Activated CD4-positive, alpha-beta T cell treated with anti-CD3 and anti-CD28 coated beads, Interleukin-2, amount 10 ng/mL, durations not matched to agents 24 days and 14 days (primary cell): ENCODE results near the gene CCDC6. TPM values are rescaled to one million over a fixed set of nuclear protein-coding genes. Genes with fewer than 3 reads are reported as not detected.

Source experiments
- DNase-seq: peaks from one replicate; pipeline ENCODE4 v3.0.0; 2022
- H3K27ac Mint-ChIP-seq: one replicate; pipeline ENCODE4 v1.8.0; 2022; ENCODE audit warnings: mild to moderate bottlenecking, mixed read lengths
- H3K27me3 Mint-ChIP-seq: one replicate; pipeline ENCODE4 v1.8.0; 2022; ENCODE audit warnings: mixed read lengths
- H3K36me3 Mint-ChIP-seq: one replicate; pipeline ENCODE4 v1.8.0; 2022; ENCODE audit warnings: low read depth, mild to moderate bottlenecking, mixed read lengths
- H3K4me1 Mint-ChIP-seq: one replicate; pipeline ENCODE4 v1.8.0; 2021; ENCODE audit warnings: mixed read lengths
- H3K4me3 Mint-ChIP-seq: one replicate; pipeline ENCODE4 v1.8.0; 2022; ENCODE audit warnings: mild to moderate bottlenecking, moderate library complexity, mixed read lengths
- H3K9me3 Mint-ChIP-seq: one replicate; pipeline ENCODE4 v1.8.0; 2021; ENCODE audit warnings: mixed read lengths
- intact Hi-C: fragments of 100-400 bp; cut with micrococcal nuclease; formaldehyde crosslinking; loops from one replicate; pipeline ENCODE4 v1.15.1; 2023
- total RNA-seq: library from RNA; stranded (reverse); gene quantifications from 2 replicates; pipeline ENCODE4 v1.2.3, GENCODE V29; 2022

CCDC6 gene
- total RNA-seq, 1 donor from 2014 or later = 85.1 TPM

DNA sequence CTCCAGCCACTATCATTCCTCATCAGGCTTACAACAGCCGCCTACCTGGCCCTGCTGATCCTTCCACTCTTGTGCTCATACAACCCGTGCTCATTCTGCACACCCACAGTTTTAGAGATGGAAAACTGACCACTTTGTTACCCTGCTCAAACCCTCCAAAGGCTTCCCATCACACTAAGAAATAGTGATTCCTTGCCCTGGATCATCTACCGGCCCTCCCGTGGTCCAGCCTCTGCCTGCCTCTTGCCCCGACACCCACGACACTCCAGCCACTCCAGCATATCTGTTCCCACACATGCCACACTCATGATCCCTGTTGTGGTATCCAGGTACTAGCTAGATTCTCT lies 36.8 kb downstream of the CCDC6 start:
- peaks cover 60% of the 10 kb centered on the region for H3K4me1 Mint-ChIP-seq
- H3K27ac Mint-ChIP-seq = peak overlapping the region; percentile 56
- no peaks in the 10 kb centered on the region for H3K9me3 Mint-ChIP-seq
- H3K27me3 Mint-ChIP-seq = no peaks in the 10 kb centered on the region
- no peak overlapping the region for H3K4me3 Mint-ChIP-seq
- DNase-seq = no peak
- peaks cover 9% of the 10 kb centered on the region for H3K36me3 Mint-ChIP-seq
- intact Hi-C loops = no loop called here

- no peaks in the 10 kb centered on the region for H3K27me3 Mint-ChIP-seq
Observed at GRCh38 chr10:59868696-59869593, 37.4 kb downstream of the CCDC6 start.

GRCh38 chr10:59867590-59867989 lies 38.8 kb downstream of the CCDC6 start:
- H3K36me3 Mint-ChIP-seq = peaks cover 4% of the 10 kb centered on the region
- intact Hi-C loops = no loop called here
- no peak overlapping the region for H3K27ac Mint-ChIP-seq
- no peaks in the 10 kb centered on the region for H3K27me3 Mint-ChIP-seq
- no peak for DNase-seq
- no peak overlapping the region for H3K4me3 Mint-ChIP-seq
- H3K4me1 Mint-ChIP-seq = peaks cover 52% of the 10 kb centered on the region
- H3K9me3 Mint-ChIP-seq = no peaks in the 10 kb centered on the region

More at GRCh38 chr10:59868696-59869593, 37.4 kb downstream of the CCDC6 start:
- intact Hi-C loops = no loop called here
- no peak overlapping the region for H3K27ac Mint-ChIP-seq
- H3K36me3 Mint-ChIP-seq = peaks cover 9% of the 10 kb centered on the region
- H3K9me3 Mint-ChIP-seq = no peaks in the 10 kb centered on the region
- H3K4me3 Mint-ChIP-seq = no peak overlapping the region
- peaks cover 61% of the 10 kb centered on the region for H3K4me1 Mint-ChIP-seq
- no peak for DNase-seq

GRCh38 chr10:59865101-59865500 lies 41.3 kb downstream of the CCDC6 start:
- intact Hi-C loops = loop anchor here (1.0 to 2.0 kb wide), 2 partner anchors 16 to 42 kb away; no protein-coding TSS in a partner anchor
- peak overlapping the region; percentile 27 for H3K27ac Mint-ChIP-seq
- peak; percentile 72 for DNase-seq
- no peak overlapping the region for H3K4me3 Mint-ChIP-seq
- peaks cover 19% of the 10 kb centered on the region for H3K36me3 Mint-ChIP-seq
- H3K4me1 Mint-ChIP-seq = peaks cover 40% of the 10 kb centered on the region
- no peaks in the 10 kb centered on the region for H3K27me3 Mint-ChIP-seq
- H3K9me3 Mint-ChIP-seq = no peaks in the 10 kb centered on the region

- Mint-ChIP-seq H3K27me3 (no peaks in the 10 kb centered on the region), H3K36me3 (peaks cover 22% of the 10 kb centered on the region), H3K27ac (peak overlapping the region; percentile 27), H3K9me3 (peaks cover 4% of the 10 kb centered on the region), H3K4me1 (peaks cover 37% of the 10 kb centered on the region), H3K4me3 (peak overlapping the region; percentile 4)
- intact Hi-C loops = loop anchor here (2.0 kb wide), 1 partner anchor 16 kb away; no protein-coding TSS in a partner anchor
- DNase-seq = peak; percentile 51
Observed at GRCh38 chr10:59864141-59864962, 42.0 kb downstream of the CCDC6 start.

- Mint-ChIP-seq H3K4me1 (peaks cover 18% of the 10 kb centered on the region), H3K9me3 (peaks cover 5% of the 10 kb centered on the region), H3K27me3 (no peaks in the 10 kb centered on the region), H3K4me3 (no peak overlapping the region), H3K27ac (no peak overlapping the region), H3K36me3 (peaks cover 34% of the 10 kb centered on the region)
- intact Hi-C loops = no loop called here
- no peak for DNase-seq
Observed at GRCh38 chr10:59859570-59859969, 46.8 kb downstream of the CCDC6 start.

DNA sequence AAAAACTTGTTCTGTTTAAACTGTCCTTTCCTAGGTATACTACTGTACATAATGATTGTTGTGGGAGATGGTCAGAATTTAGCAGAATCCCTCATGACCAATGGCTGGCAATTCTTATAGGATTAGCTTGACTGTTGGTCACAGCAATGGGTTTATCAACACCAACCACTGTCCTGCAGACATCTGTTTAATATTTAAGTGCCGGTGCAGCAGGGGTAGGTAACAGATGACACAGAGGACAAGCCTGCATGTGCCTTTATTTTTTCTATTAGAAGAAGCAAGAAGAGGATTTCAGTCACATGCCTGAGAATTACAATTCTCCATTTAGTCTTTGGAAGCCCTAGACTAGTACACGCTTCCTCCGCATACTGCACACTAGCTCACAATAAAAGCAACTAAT lies 48.4 kb downstream of the CCDC6 start:
- H3K4me3 Mint-ChIP-seq = no peak overlapping the region
- peaks cover 5% of the 10 kb centered on the region for H3K9me3 Mint-ChIP-seq
- intact Hi-C loops = no loop called here
- no peaks in the 10 kb centered on the region for H3K27me3 Mint-ChIP-seq
- no peak overlapping the region for H3K27ac Mint-ChIP-seq
- H3K36me3 Mint-ChIP-seq = peaks cover 41% of the 10 kb centered on the region
- H3K4me1 Mint-ChIP-seq = peaks cover 18% of the 10 kb centered on the region
- DNase-seq = no peak

DNA sequence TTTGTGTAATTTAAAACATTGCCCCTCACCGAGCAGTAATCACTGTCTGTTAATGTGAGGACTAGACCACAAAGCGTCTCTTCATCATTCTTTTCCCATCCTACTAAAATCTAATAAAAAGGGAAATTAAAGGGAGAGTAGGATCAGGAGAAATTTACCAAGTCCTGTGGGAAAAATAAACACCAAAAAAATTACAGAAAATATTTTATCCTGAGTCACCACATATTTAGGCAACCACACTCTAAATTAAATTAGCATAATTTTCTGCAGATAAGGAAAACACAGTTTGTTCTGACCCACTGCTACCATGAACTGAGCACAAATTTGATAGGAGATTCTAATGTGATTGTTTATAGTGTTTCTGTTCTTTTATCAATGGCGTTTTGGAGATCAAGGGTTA lies 49.3 kb downstream of the CCDC6 start:
- H3K4me1 Mint-ChIP-seq = peaks cover 26% of the 10 kb centered on the region
- peaks cover 49% of the 10 kb centered on the region for H3K36me3 Mint-ChIP-seq
- no peaks in the 10 kb centered on the region for H3K27me3 Mint-ChIP-seq
- H3K27ac Mint-ChIP-seq = no peak overlapping the region
- H3K9me3 Mint-ChIP-seq = peaks cover 5% of the 10 kb centered on the region
- H3K4me3 Mint-ChIP-seq = no peak overlapping the region
- intact Hi-C loops = no loop called here
- no peak for DNase-seq

GRCh38 chr10:59856104-59856503 lies 50.3 kb downstream of the CCDC6 start:
- Mint-ChIP-seq H3K9me3 (peaks cover 5% of the 10 kb centered on the region), H3K27me3 (no peaks in the 10 kb centered on the region), H3K36me3 (peaks cover 46% of the 10 kb centered on the region), H3K4me1 (peaks cover 24% of the 10 kb centered on the region), H3K4me3 (no peak overlapping the region), H3K27ac (no peak overlapping the region)
- DNase-seq = no peak
- intact Hi-C loops = no loop called here

DNA sequence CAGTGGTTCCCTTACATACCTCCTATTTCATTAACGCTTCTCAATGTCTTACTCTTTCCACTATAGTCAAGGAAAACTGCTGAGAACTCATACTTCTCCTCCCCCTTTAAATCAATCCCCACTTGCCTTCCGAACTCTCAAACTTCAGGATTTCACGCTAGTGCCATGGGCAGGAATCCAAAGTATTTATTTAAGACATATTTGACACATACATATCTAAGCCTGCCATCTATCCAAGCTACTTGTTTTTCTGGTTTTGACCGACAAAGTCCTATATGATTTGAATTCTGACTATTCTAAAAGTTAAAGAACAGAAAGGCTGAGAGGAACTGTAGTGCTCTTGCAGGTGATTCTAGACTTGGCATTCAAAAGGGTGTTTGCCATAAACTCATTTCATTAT lies 51.8 kb downstream of the CCDC6 start:
- Mint-ChIP-seq H3K4me3 (no peak overlapping the region), H3K27ac (no peak overlapping the region), H3K27me3 (no peaks in the 10 kb centered on the region), H3K36me3 (peaks cover 37% of the 10 kb centered on the region), H3K4me1 (peaks cover 22% of the 10 kb centered on the region), H3K9me3 (peaks cover 3% of the 10 kb centered on the region)
- intact Hi-C loops = no loop called here
- DNase-seq = no peak

GRCh38 chr10:59852670-59853069 lies 53.7 kb downstream of the CCDC6 start:
- peaks cover 20% of the 10 kb centered on the region for H3K4me1 Mint-ChIP-seq
- DNase-seq = no peak
- intact Hi-C loops = no loop called here
- H3K27me3 Mint-ChIP-seq = no peaks in the 10 kb centered on the region
- no peak overlapping the region for H3K4me3 Mint-ChIP-seq
- H3K27ac Mint-ChIP-seq = peak overlapping the region; percentile 44
- no peaks in the 10 kb centered on the region for H3K9me3 Mint-ChIP-seq
- H3K36me3 Mint-ChIP-seq = peaks cover 43% of the 10 kb centered on the region

GRCh38 chr10:59851864-59852263 lies 54.5 kb downstream of the CCDC6 start:
- Mint-ChIP-seq H3K4me1 (peaks cover 23% of the 10 kb centered on the region), H3K9me3 (no peaks in the 10 kb centered on the region), H3K4me3 (no peak overlapping the region), H3K27me3 (no peaks in the 10 kb centered on the region), H3K36me3 (peaks cover 46% of the 10 kb centered on the region), H3K27ac (no peak overlapping the region)
- intact Hi-C loops = no loop called here
- no peak for DNase-seq

DNA sequence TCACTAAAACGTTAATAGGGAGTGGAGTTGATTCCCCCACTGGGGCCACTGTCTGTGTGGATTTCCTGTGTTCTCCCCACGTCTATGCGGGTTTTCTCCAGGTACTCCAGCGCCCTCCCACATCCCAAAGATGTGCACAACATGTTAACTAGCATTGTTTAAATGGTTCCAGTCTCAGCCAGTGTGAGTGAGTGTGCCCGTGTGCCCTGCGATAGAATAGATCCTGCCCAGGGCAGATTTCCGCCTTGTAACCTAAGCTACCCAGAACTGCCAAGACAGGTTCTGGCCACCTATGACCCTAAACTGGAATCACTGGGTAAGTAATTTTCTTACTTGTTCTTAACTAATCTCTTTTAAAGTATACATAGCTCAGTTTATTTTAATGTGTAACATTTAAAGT lies 58.5 kb downstream of the CCDC6 start:
- no peak overlapping the region for H3K27ac Mint-ChIP-seq
- H3K27me3 Mint-ChIP-seq = no peaks in the 10 kb centered on the region
- H3K36me3 Mint-ChIP-seq = peaks cover 53% of the 10 kb centered on the region
- H3K4me1 Mint-ChIP-seq = peaks cover 21% of the 10 kb centered on the region
- H3K4me3 Mint-ChIP-seq = no peak overlapping the region
- H3K9me3 Mint-ChIP-seq = no peaks in the 10 kb centered on the region
- DNase-seq = no peak
- intact Hi-C loops = no loop called here

- peaks cover 15% of the 10 kb centered on the region for H3K4me1 Mint-ChIP-seq
- H3K9me3 Mint-ChIP-seq = no peaks in the 10 kb centered on the region
- H3K4me3 Mint-ChIP-seq = no peak overlapping the region
- H3K27ac Mint-ChIP-seq = peak overlapping the region; percentile 53
- no peak for DNase-seq
- intact Hi-C loops = no loop called here
- peaks cover 50% of the 10 kb centered on the region for H3K36me3 Mint-ChIP-seq
- no peaks in the 10 kb centered on the region for H3K27me3 Mint-ChIP-seq
Observed at GRCh38 chr10:59847326-59847725, 59.0 kb downstream of the CCDC6 start.
